GM21619 (cell line): Measurements from ENCODE around the gene CYP26B1.

Experiments
- ATAC-seq: cut with Tn5 transposase; IDR thresholded peaks from one replicate; pipeline ENCODE4 v1.9.1; 2021; ENCODE audit not compliant: unreplicated experiment

CYP26B1 gene

DNA sequence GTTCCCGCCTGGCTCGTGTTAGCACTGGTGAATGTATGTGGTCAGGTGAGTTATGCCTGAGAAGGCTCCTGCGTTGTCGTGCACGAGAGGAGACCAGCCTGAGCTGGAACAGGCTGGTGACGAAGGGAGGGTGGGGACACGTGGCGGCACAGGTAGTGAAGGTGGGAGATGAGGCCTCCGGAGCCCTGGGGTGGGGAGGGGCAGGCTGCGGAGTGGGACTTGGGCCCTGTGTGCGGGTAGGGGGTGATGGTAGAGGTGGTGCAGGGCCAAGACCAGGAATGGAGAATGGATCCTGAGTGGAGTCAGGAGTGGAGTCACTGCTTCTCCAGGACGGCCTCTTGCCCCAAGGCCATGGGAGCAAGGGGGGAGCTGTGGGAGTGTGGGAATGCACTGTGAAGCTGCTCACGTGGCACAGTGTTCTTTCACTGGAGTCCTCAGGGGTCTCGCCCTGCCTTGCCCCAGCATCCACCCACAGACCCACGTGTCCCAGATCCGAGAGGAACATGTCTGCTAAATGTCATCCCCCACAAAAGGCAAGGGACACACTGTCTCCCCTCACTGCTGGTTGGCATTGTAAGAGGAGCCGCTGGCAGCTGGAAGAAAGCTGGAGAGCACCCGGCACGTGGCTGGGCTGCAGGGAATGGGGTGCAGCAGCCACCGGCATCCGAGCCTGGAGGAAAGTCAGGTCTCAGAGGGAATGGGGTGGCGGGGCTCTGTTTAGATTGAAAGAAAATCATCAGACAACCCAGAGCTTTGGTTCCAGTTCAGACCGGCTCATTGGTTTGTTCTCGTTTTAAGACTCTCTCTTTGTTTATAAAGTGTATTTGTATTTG, 63.7 kb downstream of the CYP26B1 start:
- ATAC-seq: no peak

DNA sequence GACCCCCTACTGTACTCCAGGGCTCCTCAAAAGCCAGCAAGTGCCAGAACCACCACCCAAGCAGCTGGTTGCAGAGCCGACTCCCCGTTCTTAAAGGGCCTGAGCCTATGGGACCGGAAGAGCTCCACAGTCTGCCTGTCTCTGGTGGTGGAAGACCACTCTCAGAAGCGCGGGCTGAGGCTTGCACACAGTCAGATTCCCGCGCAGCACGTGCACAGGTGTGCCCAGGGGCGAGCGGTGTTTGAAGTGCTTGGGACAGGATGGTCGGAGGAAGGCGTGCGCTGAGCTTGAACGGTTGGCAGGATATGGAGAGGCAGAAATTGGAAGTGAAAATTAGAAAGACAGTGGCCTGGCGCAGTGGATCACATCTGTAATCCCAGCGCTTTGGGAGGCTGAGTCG, 64.8 kb downstream of the CYP26B1 start:
- no peak for ATAC-seq

DNA sequence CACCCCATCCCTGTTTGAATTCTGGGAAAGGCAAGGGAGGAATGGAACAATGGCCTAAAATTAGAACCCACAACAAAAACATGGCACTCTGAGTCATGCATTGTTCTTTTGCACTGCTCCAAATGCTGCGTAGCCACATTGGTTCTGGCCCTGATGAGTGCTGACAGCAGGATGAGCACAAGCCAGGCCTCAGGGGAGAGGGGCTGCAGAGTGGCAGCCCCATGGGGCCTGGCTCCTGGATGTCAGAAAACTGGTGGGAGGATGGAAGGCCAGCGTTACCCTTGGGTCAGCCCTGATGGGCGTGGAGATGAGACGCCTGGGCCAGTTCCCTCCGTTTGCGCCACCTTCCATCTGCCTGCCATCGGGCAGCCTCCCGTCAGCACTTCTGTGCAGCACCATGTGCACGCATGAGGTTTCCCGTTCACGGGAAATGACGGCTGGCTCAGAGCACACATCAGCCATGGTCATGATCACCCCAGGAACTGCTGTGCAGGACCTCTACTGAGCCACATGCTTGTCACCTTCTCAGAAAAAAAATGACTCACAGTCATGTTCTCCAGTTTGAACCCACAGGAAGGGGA, 65.6 kb downstream of the CYP26B1 start:
- no peak for ATAC-seq

DNA sequence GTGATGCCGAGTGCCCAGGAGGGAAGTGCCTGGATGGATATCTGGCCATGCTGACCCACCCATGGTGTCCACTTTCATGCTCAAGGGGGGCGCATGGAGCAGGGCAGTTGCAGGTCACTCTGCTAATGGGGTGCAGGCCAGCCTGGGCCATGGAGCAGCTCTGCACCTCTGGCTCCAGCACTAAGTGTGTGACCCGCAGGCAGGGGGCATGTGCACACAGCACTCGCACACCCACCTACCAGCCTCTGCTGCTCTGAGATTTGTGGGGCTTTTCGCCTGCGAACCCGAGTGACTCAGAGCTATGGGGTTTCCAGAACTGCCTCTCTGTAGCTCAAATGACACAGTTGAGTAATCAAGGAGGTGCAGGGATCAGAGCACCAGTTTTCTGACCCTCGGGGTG, 66.2 kb downstream of the CYP26B1 start:
- no peak for ATAC-seq

DNA sequence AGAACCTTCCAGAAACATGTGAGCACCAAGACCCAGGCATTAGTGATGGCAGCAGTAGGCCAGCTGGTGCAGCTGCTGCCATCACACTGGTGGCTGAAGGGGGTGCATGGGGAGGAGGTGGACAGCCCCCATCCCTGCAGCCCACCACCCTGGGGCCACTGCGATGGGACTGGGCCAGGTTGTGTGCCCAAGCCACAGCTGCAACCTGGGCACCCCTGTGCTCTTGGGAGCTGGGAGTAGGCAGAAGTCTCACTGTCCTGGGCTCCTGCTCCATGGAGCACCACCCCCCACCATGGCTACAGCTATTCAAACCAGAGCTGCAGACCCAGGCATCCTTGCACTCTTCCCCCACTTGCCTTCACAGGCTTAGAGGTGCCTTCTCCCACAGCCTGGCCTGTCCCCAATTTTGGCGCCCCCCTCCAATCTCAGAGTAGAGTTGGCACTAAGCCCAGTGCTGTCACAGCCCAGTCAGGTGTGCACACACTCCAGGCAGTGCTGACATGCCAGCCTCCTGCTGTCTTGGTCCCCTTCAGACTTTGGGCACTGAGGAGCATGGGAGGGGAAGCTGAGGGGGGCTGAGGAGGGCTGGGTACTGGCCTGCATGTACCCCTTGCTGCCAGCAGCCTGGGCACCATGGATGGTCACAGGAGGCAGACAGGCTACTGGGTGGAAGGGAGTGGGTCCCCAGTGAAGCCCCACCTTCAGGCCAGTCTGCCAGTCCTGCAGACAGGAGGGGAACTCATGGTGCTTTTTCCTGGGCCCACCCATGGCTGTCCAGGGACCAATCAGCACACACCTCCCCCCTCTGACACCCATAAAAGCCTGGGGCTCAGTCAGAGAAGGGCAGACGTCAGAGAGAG, 67.1 kb downstream of the CYP26B1 start:
- no peak for ATAC-seq
